Measurements from ENCODE around the gene PTTG1IP. TPM values are rescaled to one million over a fixed set of nuclear protein-coding genes. Genes with fewer than 3 reads are reported as not detected.
A peak's percentile ranks its signal among the peaks of the same experiment; 100 is the strongest.

PTTG1IP gene
- total and polyA plus RNA-seq, 2 of the 13 experiments (the other 11 are each of a cell fraction or from before 2014, with no cell fraction given) = 161 to 700 TPM

GRCh38 chr21:44817914-44818639 is 55.4 kb downstream of the PTTG1IP start, which contains the start of gene SUMO3 (continued):
- TF ChIP-seq HNF1A (IDR thresholded peaks at IDR 0.05; ENCODE audit: low read depth) = no peak
- no peak for TF ChIP-seq HNF1A (CRISPR knock-in tag; IDR thresholded peaks at IDR 0.05; ENCODE audit: borderline replicate concordance)
- TF ChIP-seq FOXJ3 (CRISPR knock-in tag; IDR thresholded peaks at IDR 0.05; ENCODE audit: borderline replicate concordance) = no peak
- TF ChIP-seq ZBTB38 (CRISPR knock-in tag; IDR thresholded peaks at IDR 0.05) = no peak
- no peak for TF ChIP-seq NKX3-1 (CRISPR knock-in tag; IDR thresholded peaks at IDR 0.05)
- TF ChIP-seq ARHGAP35 (CRISPR knock-in tag; IDR thresholded peaks at IDR 0.05; ENCODE audit: borderline replicate concordance) = 0 out of 2 replicates have a peak, but pooled peaks have one; percentile 65
- peak; percentile 45 for TF ChIP-seq HOXA3 (CRISPR knock-in tag; IDR thresholded peaks at IDR 0.05)
- no peak for TF ChIP-seq PAWR (CRISPR knock-in tag; IDR thresholded peaks at IDR 0.05; ENCODE audit: borderline replicate concordance)
- TF ChIP-seq ZNF335 (CRISPR knock-in tag; IDR thresholded peaks at IDR 0.05) = no peak
- TF ChIP-seq SATB2 (CRISPR knock-in tag; IDR thresholded peaks at IDR 0.05) = no peak
- no peak for TF ChIP-seq SRSF4 (IDR thresholded peaks at IDR 0.05; ENCODE audit: low read depth, low read length, poor library complexity, severe bottlenecking)
- TF ChIP-seq AHR (CRISPR knock-in tag; IDR thresholded peaks at IDR 0.05) = no peak
- no peak for TF ChIP-seq RFXANK (CRISPR knock-in tag; IDR thresholded peaks at IDR 0.05)
- no peak for TF ChIP-seq ZNF652 (CRISPR knock-in tag; IDR thresholded peaks at IDR 0.05; ENCODE audit: borderline replicate concordance, low read depth)
- peak; percentile 66 for TF ChIP-seq POLR2G (IDR thresholded peaks at IDR 0.05; ENCODE audit: low read depth, low read length)
- no peak for TF ChIP-seq KAT2B (IDR thresholded peaks at IDR 0.05; ENCODE audit: borderline replicate concordance, low read depth, low read length)
- TF ChIP-seq NBN (conservative IDR thresholded peaks at IDR 0.05) = no peak
- no peak for TF ChIP-seq ZNF660 (CRISPR knock-in tag; IDR thresholded peaks at IDR 0.05; ENCODE audit: borderline replicate concordance, low read depth)
- no peak; the same call in 1 of the 2 replicates for TF ChIP-seq ZSCAN31 (CRISPR knock-in tag; IDR thresholded peaks at IDR 0.05; ENCODE audit: low read depth)
- peak; percentile 74 for TF ChIP-seq ZFX (CRISPR knock-in tag; IDR thresholded peaks at IDR 0.05; ENCODE audit: low read depth)
- TF ChIP-seq EEA1 (CRISPR knock-in tag; IDR thresholded peaks at IDR 0.05; ENCODE audit: borderline replicate concordance) = no peak
- no peak for TF ChIP-seq HNF4G (IDR thresholded peaks at IDR 0.05; ENCODE audit: borderline replicate concordance, low read depth, low read length)
- TF ChIP-seq HNF4G (CRISPR knock-in tag; IDR thresholded peaks at IDR 0.05; ENCODE audit: borderline replicate concordance, low read depth) = no peak
- no peak for TF ChIP-seq PRMT3 (CRISPR knock-in tag; IDR thresholded peaks at IDR 0.05; ENCODE audit: borderline replicate concordance, low read depth)
- no peak for TF ChIP-seq ZNF329 (CRISPR knock-in tag; IDR thresholded peaks at IDR 0.05; ENCODE audit: low read depth)
- TF ChIP-seq PAX8 (CRISPR knock-in tag; IDR thresholded peaks at IDR 0.05; ENCODE audit: borderline replicate concordance) = peak; percentile 68; the same call in 1 of the 2 replicates
- TF ChIP-seq ZNF570 (CRISPR knock-in tag; IDR thresholded peaks at IDR 0.05; ENCODE audit: borderline replicate concordance) = no peak
- no peak for TF ChIP-seq POLR2AphosphoS2 (IDR thresholded peaks at IDR 0.05; ENCODE audit: low read depth, low read length)
- TF ChIP-seq KLF16 (CRISPR knock-in tag; IDR thresholded peaks at IDR 0.05) = peak in 1 of 2 experiments; percentile 22; a peak in 1 of 4 replicates

All from HepG2 (cell line).